WI38 (cell line): ENCODE data around the gene GBF1.
A peak's percentile ranks its signal among the peaks of the same experiment; 100 is the strongest.

Source experiments
- H3K4me3 ChIP-seq: 2 replicates; pipeline ENCODE4 v1.5.1; 2011; ENCODE audit warnings: low read depth, mild to moderate bottlenecking, control low read depth, low read length
- TF ChIP-seq, protein P1 (sequence below): IDR thresholded peaks from 2 replicates; pipeline ENCODE4 v1.5.1; 2012; ENCODE audit warnings: low read depth, mild to moderate bottlenecking, control low read depth, low read length

GBF1 gene

DNA sequence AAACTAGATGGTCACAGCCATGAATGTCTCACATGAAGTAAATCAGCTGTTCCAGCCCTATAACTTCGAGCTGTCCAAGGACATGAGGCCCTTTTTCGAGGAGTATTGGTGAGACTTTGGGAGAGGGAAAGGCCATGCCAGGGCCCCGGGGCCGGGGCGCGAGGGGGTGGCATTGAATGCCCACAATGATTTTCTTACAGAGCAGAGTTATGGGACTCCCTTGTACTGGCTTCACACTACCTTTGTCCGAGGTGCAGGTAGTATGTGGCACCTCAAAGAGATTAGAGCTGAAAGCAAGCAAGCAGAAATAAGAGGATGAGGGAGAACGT is 18.8 kb upstream of the GBF1 start:
- 0 out of 2 replicates have a peak overlapping the region, but pooled peaks have one; percentile 34 for H3K4me3 ChIP-seq
- TF ChIP-seq, protein P1, sequence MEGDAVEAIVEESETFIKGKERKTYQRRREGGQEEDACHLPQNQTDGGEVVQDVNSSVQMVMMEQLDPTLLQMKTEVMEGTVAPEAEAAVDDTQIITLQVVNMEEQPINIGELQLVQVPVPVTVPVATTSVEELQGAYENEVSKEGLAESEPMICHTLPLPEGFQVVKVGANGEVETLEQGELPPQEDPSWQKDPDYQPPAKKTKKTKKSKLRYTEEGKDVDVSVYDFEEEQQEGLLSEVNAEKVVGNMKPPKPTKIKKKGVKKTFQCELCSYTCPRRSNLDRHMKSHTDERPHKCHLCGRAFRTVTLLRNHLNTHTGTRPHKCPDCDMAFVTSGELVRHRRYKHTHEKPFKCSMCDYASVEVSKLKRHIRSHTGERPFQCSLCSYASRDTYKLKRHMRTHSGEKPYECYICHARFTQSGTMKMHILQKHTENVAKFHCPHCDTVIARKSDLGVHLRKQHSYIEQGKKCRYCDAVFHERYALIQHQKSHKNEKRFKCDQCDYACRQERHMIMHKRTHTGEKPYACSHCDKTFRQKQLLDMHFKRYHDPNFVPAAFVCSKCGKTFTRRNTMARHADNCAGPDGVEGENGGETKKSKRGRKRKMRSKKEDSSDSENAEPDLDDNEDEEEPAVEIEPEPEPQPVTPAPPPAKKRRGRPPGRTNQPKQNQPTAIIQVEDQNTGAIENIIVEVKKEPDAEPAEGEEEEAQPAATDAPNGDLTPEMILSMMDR: no peak

DNA sequence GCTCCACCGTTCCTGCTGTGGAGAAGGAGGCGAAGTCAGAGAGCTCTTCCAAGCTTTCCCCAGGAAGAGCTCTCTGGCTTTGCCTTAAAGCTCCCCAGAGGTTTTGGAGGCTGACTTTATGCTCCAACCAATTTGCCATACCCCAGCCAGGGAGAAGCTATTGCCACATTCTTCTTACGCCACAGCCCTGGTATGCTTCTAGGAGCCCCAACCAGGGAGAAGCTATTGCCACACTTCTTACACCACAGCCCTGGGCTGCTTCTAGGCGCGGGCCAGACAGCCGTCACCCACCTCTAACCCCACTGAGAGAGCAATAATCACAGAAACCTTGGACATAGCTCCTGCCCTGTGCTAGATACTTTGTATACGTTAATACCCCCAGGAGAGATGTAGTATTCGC is 18.3 kb upstream of the GBF1 start:
- TF ChIP-seq, protein P1: no peak
- H3K4me3 ChIP-seq: no peak overlapping the region

DNA sequence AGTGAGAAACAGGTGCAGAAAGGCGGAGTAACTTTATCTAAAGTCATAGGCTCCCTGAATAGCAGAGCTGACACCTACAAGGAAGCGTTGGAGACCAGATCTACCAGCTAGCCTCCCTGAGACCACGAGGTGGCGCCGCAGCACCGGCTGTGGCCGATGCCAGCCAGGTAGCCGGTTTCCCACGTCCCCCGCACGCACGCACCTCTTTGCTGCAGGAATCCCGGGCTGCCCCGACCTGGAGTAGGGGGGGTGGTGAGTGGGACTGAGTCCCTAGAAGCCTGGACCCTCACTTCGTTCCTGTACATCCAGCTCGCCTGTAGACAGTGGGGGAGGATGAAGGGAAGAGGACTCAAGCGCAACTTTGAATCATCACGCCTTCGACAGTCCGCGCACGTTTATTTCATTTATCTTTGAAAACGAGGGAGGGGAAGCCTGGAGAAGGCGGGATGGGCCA is 15.5 kb upstream of the GBF1 start:
- TF ChIP-seq, protein P1: peak; percentile 96
- H3K4me3 ChIP-seq: peak overlapping the region; percentile 49

DNA sequence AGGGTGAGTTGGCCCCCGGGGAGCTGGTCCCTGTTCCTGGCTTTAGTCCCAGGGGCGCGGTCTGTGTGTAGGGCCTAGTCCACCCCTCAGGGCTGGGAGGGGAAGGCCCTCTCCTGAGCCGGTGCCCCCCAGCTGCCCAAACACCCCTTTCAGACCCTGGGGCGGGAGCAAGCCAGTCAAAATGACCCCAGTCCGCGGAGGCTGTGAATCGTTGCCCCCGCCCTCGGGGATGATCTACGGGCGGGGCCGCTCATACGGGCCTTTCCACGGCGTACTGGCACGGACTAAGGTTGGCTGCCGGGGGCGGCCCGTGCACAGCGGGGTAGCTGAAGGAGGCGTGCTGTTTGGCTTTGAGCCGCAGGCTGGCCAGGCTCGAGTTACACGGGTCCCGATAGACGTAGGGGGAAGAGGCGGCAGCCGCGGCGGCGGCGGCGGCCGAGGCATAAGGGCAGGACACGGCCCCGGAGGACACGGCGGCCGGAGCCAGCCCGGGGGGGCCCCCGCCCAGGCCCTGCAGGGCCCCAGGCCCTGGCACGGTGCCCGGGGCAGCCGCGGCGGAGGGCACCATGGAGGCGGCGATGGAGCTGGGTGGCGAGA is 15.0 kb upstream of the GBF1 start:
- TF ChIP-seq, protein P1: no peak
- H3K4me3 ChIP-seq: peak overlapping the region; percentile 49

DNA sequence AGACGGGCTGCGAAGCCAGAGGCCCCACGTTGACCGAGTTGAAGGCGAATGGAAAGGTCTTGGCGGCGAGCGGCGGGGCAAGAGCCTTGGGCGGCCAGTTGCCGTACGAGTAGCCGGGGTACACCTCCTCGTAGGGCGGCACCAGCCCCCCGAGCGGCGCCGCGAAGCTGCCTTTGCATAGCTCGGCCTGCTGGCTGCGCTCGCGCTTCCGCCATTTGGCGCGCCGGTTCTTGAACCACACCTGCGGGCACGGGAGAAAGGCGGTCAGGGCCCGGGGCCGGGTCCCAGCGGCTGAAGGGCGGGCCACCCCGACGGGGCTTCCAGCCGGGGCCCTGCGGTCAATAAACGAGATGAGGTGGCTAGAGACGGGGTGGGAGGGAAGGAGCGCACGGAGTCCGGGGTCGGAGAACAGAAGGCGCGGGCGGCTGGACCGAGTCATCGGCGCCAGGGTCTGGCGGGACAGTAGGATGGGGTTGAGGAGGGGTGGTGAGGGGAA is 14.4 kb upstream of the GBF1 start:
- H3K4me3 ChIP-seq: peak overlapping the region; percentile 49
- TF ChIP-seq, protein P1: no peak

DNA sequence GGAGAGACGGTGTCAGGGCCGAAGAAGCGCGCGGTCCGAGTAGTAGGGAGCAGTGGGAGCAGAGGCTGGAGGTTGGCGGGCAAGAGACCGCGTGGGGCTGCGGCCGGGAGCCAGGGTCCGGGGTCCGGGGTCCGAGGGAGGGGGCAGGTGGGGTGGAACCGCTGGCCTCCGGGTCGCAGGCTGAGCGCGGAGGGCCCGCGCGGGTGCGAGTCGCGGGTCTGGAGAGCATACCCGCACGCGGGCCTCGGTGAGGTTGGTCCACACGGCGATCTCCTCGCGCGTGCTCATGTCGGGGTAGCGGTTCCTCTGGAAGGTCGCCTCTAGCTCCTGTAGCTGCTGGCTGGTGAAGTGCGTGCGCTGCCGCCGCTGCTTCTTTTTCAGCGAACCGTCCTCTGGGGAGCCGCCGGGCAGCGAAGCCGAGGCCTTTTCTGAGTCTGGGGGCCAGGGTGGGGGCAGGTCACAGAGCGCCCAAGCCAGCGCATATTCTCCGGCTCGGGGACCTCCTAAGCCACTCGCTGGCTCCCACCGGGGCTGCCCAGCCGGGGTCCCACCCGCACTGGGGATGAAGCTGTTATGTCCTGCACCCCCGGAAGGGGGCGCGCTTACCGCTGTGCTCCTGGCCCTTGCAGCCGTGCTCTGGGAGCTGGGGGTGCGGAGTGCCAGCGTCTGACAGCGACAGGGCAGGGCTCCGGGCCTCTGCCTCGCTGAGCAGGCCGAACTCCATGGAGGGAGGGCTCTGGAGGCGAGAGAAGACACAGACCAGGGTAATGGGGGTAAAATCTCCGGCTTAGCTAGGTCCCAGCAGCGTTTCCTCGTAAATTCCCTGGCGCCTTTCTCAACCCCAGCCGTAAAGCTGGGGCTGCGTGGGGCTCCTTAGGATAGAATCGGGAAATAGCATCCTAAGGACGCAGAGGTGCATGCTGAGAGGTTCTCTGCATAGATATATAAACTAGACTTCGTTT is 13.7 kb upstream of the GBF1 start:
- TF ChIP-seq, protein P1: peak; percentile 64
- H3K4me3 ChIP-seq: no peak overlapping the region

DNA sequence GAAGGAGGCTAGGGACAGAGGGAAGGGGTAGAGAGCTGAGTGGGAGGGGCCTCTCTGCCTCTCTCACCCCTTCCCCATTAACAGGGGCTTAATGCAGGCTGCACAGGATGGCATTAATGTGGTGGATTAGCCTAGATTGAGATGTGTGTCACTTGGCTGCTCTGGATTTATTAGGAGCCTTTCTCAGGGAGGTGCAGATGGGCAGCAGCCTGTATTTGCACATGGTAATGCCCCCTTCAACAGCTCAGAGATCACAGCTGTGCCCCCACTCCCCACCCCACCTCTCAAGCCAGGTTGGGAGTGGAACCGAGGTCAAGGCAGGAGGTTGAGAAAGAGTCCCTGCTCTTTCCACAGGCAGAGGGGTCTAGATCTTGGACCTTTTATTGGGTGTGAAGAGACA is 11.3 kb upstream of the GBF1 start:
- TF ChIP-seq, protein P1: no peak
- no peak overlapping the region for H3K4me3 ChIP-seq
